Panc1 (cell line): ENCODE data around the gene OSBPL8. TPM values are rescaled to one million over a fixed set of nuclear protein-coding genes. Genes with fewer than 3 reads are reported as not detected.
A peak's percentile ranks its signal among the peaks of the same experiment; 100 is the strongest.

ENCODE experiments used
- ATAC-seq: fragments of 200-7000 bp; cut with Tn5 transposase; 2 replicates; pipeline ENCODE4 v1.9.1; 2020; ENCODE audit warnings: mild to moderate bottlenecking, moderate library complexity
- BruUV-seq: library from RNA; stranded (reverse); fragments of 400-500 nt; replicated peaks from 2 replicates; lab custom pipeline; 2021; lab: Mats Ljungman, UMichigan
- CTCF ChIA-PET: fragments of 300-600 bp; sonication (Branson Sonifier 250); formaldehyde crosslinking; loops from one replicate; lab custom pipeline; 2022; ENCODE audit warnings: antibody characterized with exemption; lab: Charles Lee
- POLR2A ChIA-PET: fragments of 300-600 bp; sonication (Branson Sonifier 250); formaldehyde crosslinking; loops from one replicate; lab custom pipeline; 2022; ENCODE audit warnings: antibody characterized with exemption; lab: Charles Lee
- DNase-seq: peaks from one replicate; pipeline ENCODE4 v3.0.0-alpha.2; 2010; ENCODE audit warnings: low read depth, low spot score
- H3K27ac ChIP-seq: 2 replicates; pipeline ENCODE4 v1.5.1; 2011; ENCODE audit warnings: mild to moderate bottlenecking, low read length, inconsistent platforms
- H3K27me3 ChIP-seq: fragments of 200-500 bp; sonication (Bioruptor generic); 2 replicates; pipeline ENCODE4 v1.6.0; 2014; ENCODE audit warnings: low read length, inconsistent platforms; ENCODE audit not compliant: control insufficient read depth, insufficient read depth
- H3K36me3 ChIP-seq: fragments of 200-500 bp; sonication (Bioruptor generic); 2 replicates; pipeline ENCODE4 v1.5.1; 2014; ENCODE audit warnings: inconsistent platforms, mild to moderate bottlenecking, low read length, moderate library complexity; ENCODE audit not compliant: control insufficient read depth, insufficient read depth
- H3K4me1 ChIP-seq: 2 replicates; pipeline ENCODE4 v1.5.1; 2011; ENCODE audit warnings: inconsistent platforms, mild to moderate bottlenecking, low read length, moderate library complexity; ENCODE audit not compliant: control insufficient read depth, insufficient read depth
- H3K4me3 ChIP-seq, 2 experiments: 2 replicates each; pipeline ENCODE4 v1.5.1; 2011 to 2012; ENCODE audit warnings: low read depth in 2 of 2, low read length in 2 of 2, mild to moderate bottlenecking in 2 of 2, inconsistent platforms in 1 of 2, moderate library complexity in 1 of 2
- H3K9me3 ChIP-seq: fragments of 200-500 bp; sonication (Bioruptor generic); 2 replicates; pipeline ENCODE4 v1.5.1; 2014; ENCODE audit warnings: low read depth, mild to moderate bottlenecking, inconsistent platforms, low read length, moderate library complexity; ENCODE audit not compliant: control insufficient read depth, insufficient read depth
- POLR2AphosphoS5 ChIP-seq: IDR thresholded peaks from 2 replicates; pipeline ENCODE4 v1.6.1; 2012; ENCODE audit warnings: mild to moderate bottlenecking, low read depth, low read length, moderate library complexity
- SIN3A ChIP-seq: IDR thresholded peaks from 2 replicates; pipeline ENCODE4 v1.6.1; 2012; ENCODE audit warnings: low read depth, mild to moderate bottlenecking, low read length, moderate library complexity, borderline replicate concordance; ENCODE audit not compliant: insufficient read depth
- TCF7L2 ChIP-seq: IDR thresholded peaks from 2 replicates; pipeline ENCODE4 v1.6.1; 2011; ENCODE audit warnings: mild to moderate bottlenecking, low read depth, low read length, inconsistent platforms
- in situ Hi-C: cut with HindIII; loops from 2 replicates; pipeline ENCODE4 v1.10.0; 2016; ENCODE audit warnings: low sequenced_read_pairs, low pct_unique_long_range_greater_than_20kb
- intact Hi-C: fragments of 100-400 bp; cut with micrococcal nuclease; formaldehyde crosslinking; loops from one replicate; pipeline ENCODE4 v1.10.0; 2022; ENCODE audit not compliant: unreplicated experiment
- total RNA-seq: library from RNA; stranded (reverse); gene quantifications from one replicate; pipeline ENCODE4 v1.2.1, GENCODE V29; 2021; ENCODE audit not compliant: unreplicated experiment
- TF ChIP-seq, protein P1 (sequence below): fragments of 450-650 bp; IDR thresholded peaks from 2 replicates; pipeline ENCODE4 v1.5.1; 2017; ENCODE audit warnings: mild to moderate bottlenecking
- TF ChIP-seq, protein P2 (sequence below), 2 experiments: IDR thresholded peaks; 2 replicates each; pipeline ENCODE4 v1.6.1; 2011 to 2012; ENCODE audit warnings: low read depth in 2 of 2, control low read depth in 1 of 2, low read length in 1 of 2, mild to moderate bottlenecking in 1 of 2, moderate library complexity in 1 of 2; ENCODE audit not compliant: insufficient read depth in 1 of 2

Gene OSBPL8
- total RNA-seq, 1 experiment from 2014 or later: 76.9 TPM

DNA sequence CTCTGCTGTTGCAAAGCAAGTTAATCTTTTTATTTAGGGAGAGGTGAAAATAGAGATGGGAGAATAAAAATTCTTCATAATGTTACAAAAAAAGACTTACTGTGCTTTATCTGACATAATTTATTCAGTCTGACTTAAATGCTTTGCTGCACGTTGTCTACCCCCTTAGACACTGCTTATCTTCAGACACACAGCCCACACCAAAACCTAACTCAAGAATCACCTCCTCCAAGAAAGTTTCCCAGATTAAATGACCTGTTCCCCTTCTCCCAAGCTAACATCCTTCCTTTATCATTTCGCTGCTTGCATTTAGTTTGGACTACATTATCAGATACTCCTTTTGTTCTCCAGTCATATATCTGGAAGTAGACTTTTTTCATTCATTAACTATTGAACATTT, 3.8 kb downstream of the OSBPL8 start:
- in situ Hi-C loops: no loop called here
- no peak overlapping the region for H3K27ac ChIP-seq
- TF ChIP-seq POLR2AphosphoS5: no peak
- TF ChIP-seq TCF7L2: no peak
- TF ChIP-seq, protein P1, sequence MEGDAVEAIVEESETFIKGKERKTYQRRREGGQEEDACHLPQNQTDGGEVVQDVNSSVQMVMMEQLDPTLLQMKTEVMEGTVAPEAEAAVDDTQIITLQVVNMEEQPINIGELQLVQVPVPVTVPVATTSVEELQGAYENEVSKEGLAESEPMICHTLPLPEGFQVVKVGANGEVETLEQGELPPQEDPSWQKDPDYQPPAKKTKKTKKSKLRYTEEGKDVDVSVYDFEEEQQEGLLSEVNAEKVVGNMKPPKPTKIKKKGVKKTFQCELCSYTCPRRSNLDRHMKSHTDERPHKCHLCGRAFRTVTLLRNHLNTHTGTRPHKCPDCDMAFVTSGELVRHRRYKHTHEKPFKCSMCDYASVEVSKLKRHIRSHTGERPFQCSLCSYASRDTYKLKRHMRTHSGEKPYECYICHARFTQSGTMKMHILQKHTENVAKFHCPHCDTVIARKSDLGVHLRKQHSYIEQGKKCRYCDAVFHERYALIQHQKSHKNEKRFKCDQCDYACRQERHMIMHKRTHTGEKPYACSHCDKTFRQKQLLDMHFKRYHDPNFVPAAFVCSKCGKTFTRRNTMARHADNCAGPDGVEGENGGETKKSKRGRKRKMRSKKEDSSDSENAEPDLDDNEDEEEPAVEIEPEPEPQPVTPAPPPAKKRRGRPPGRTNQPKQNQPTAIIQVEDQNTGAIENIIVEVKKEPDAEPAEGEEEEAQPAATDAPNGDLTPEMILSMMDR: no peak
- TF ChIP-seq, protein P2, sequence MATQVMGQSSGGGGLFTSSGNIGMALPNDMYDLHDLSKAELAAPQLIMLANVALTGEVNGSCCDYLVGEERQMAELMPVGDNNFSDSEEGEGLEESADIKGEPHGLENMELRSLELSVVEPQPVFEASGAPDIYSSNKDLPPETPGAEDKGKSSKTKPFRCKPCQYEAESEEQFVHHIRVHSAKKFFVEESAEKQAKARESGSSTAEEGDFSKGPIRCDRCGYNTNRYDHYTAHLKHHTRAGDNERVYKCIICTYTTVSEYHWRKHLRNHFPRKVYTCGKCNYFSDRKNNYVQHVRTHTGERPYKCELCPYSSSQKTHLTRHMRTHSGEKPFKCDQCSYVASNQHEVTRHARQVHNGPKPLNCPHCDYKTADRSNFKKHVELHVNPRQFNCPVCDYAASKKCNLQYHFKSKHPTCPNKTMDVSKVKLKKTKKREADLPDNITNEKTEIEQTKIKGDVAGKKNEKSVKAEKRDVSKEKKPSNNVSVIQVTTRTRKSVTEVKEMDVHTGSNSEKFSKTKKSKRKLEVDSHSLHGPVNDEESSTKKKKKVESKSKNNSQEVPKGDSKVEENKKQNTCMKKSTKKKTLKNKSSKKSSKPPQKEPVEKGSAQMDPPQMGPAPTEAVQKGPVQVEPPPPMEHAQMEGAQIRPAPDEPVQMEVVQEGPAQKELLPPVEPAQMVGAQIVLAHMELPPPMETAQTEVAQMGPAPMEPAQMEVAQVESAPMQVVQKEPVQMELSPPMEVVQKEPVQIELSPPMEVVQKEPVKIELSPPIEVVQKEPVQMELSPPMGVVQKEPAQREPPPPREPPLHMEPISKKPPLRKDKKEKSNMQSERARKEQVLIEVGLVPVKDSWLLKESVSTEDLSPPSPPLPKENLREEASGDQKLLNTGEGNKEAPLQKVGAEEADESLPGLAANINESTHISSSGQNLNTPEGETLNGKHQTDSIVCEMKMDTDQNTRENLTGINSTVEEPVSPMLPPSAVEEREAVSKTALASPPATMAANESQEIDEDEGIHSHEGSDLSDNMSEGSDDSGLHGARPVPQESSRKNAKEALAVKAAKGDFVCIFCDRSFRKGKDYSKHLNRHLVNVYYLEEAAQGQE (IDR thresholded peaks at IDR 0.05; ENCODE audit: insufficient read depth in 1 of 2, low read depth in 2 of 2, low read length in 1 of 2): no peak
- TF ChIP-seq SIN3A: no peak

DNA sequence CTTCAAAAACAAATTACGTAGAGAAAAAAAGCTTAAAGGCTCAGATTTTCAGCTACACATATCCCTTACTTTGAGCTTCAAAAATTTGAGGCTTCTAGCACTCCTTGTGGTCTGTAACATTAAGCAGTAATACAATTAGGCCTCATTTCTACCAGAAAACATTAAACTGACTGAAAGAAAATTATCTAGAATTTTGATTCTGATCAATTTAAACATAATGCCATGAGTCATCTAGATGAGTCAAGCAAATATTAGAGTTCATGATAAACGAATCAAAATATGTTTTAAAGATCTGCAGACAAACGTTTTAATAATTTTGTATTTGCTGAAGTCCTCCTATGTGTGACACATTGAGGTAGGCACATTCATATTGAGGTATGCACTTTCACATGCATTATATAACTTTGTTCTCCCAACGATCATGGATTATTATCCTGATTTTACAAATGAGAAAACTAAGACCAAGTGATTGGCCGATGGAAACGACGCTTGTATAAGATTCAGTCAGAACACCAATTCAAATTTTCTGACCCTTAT, 4.3 kb downstream of the OSBPL8 start:
- H3K4me1 ChIP-seq: peaks cover 16% of the 10 kb centered on the region; the same call in 1 of the 2 replicates
- intact Hi-C loops: no loop called here
- H3K27ac ChIP-seq: no peak overlapping the region
- no peaks in the 10 kb centered on the region; the same call in 1 of the 2 replicates for H3K36me3 ChIP-seq
- in situ Hi-C loops: no loop called here
- no peak for TF ChIP-seq SIN3A
- TF ChIP-seq TCF7L2: no peak
- TF ChIP-seq POLR2AphosphoS5: no peak
- TF ChIP-seq, protein P1: peak; percentile 5; the same call in 1 of the 2 replicates
- TF ChIP-seq, protein P2 (IDR thresholded peaks at IDR 0.05; ENCODE audit: insufficient read depth in 1 of 2, low read depth in 2 of 2, low read length in 1 of 2): no peak
- H3K4me3 ChIP-seq: no peak overlapping the region
- ATAC-seq: no peak
- ChIA-PET POLR2A (interaction anchor here (0.6 kb wide), 1 partner anchor 399 kb away, joined by 18 read pairs; no protein-coding TSS in a partner anchor), CTCF (no interaction called here)
- DNase-seq: no peak
- no TSS peak for BruUV-seq
- no peaks in the 10 kb centered on the region for H3K9me3 ChIP-seq
- no peaks in the 10 kb centered on the region for H3K27me3 ChIP-seq

More for the DNA sequence above, 3.8 kb downstream of the OSBPL8 start:
- ATAC-seq: no peak
- no peak for DNase-seq
- no peak overlapping the region for H3K4me3 ChIP-seq
- H3K9me3 ChIP-seq: no peaks in the 10 kb centered on the region
- H3K27me3 ChIP-seq: no peaks in the 10 kb centered on the region
- CTCF ChIA-PET: interaction anchor here (1.1 kb wide), 1 partner anchor 12 kb away, joined by 3 read pairs; no protein-coding TSS in a partner anchor
- POLR2A ChIA-PET: no interaction called here
- no TSS peak for BruUV-seq
- peaks cover 19% of the 10 kb centered on the region; the same call in 1 of the 2 replicates for H3K4me1 ChIP-seq
- H3K36me3 ChIP-seq: no peaks in the 10 kb centered on the region; the same call in 1 of the 2 replicates
- intact Hi-C loops: no loop called here
